Measurements from ENCODE around the gene TNFAIP8L2.

The TNFAIP8L2 gene

GRCh38 chr1:151135433-151136385 lies 20.7 kb upstream of the TNFAIP8L2 start:
- no peak overlapping the region for H3K4me3 ChIP-seq (ENCODE audit: low read depth, low read length)
- DNase-seq (ENCODE audit: low read depth, low spot score), result no peak
- in situ Hi-C loops (cut with HindIII; ENCODE audit: low sequenced_read_pairs), result no loop called here
- no peak for TF ChIP-seq CTCF (IDR thresholded peaks at IDR 0.05; ENCODE audit: low read depth, low read length)

GRCh38 chr1:151137789-151138188 lies 18.7 kb upstream of the TNFAIP8L2 start:
- TF ChIP-seq CTCF (IDR thresholded peaks at IDR 0.05; ENCODE audit: low read depth, low read length), result no peak
- DNase-seq (ENCODE audit: low read depth, low spot score), result no peak
- no peak overlapping the region for H3K4me3 ChIP-seq (ENCODE audit: low read depth, low read length)
- in situ Hi-C loops (cut with HindIII; ENCODE audit: low sequenced_read_pairs), result no loop called here

DNA sequence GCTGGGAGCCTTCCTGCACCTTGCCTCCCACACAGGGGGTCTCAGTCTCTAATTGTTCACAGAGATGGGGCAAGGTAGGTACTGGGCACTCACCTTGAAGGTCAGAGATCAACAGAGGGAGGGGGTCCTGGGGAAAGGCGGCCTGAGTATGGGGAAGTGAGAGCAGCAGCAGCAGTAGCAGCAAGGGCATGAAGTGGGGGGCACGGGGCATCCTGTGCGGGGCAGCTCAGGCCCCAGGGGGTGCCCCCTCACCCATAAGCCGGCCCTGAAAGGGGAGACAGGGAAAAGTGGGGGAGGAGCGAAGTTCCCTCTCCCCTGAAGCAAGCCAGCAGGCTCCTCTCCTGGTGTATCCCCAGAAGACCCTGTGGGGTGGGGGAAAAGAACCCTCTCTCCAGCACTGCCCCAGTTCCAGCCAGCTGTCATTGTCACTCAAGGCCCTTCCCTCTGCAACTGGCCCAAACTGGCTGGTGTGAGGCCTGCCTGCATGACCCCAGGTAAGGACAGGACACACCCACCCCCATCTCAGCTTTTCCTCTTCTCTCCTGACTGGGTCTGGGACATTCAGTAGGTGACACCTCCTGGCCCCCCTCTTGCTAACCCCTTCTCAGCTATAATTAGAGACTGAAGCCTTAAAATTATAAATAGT lies 13.9 kb upstream of the TNFAIP8L2 start:
- TF ChIP-seq CTCF (IDR thresholded peaks at IDR 0.05; ENCODE audit: low read depth, low read length), result no peak
- no peak overlapping the region for H3K4me3 ChIP-seq (ENCODE audit: low read depth, low read length)
- in situ Hi-C loops (cut with HindIII; ENCODE audit: low sequenced_read_pairs), result no loop called here
- no peak for DNase-seq (ENCODE audit: low read depth, low spot score)

GRCh38 chr1:151143057-151143435 lies 13.4 kb upstream of the TNFAIP8L2 start:
- H3K4me3 ChIP-seq (ENCODE audit: low read depth, low read length), result no peak overlapping the region
- no peak for TF ChIP-seq CTCF (IDR thresholded peaks at IDR 0.05; ENCODE audit: low read depth, low read length)
- DNase-seq (ENCODE audit: low read depth, low spot score), result no peak
- in situ Hi-C loops (cut with HindIII; ENCODE audit: low sequenced_read_pairs), result no loop called here

- no peak for TF ChIP-seq CTCF (IDR thresholded peaks at IDR 0.05; ENCODE audit: low read depth, low read length)
- H3K4me3 ChIP-seq (ENCODE audit: low read depth, low read length), result no peak overlapping the region
- no peak for DNase-seq (ENCODE audit: low read depth, low spot score)
- in situ Hi-C loops (cut with HindIII; ENCODE audit: low sequenced_read_pairs), result no loop called here
These were observed 12.5 kb upstream of the TNFAIP8L2 start for GRCh38 chr1:151143986-151144385.

GRCh38 chr1:151144474-151145303 lies 11.8 kb upstream of the TNFAIP8L2 start:
- in situ Hi-C loops (cut with HindIII; ENCODE audit: low sequenced_read_pairs), result no loop called here
- TF ChIP-seq CTCF (IDR thresholded peaks at IDR 0.05; ENCODE audit: low read depth, low read length), result no peak
- DNase-seq (ENCODE audit: low read depth, low spot score), result no peak
- H3K4me3 ChIP-seq (ENCODE audit: low read depth, low read length), result no peak overlapping the region

Data from astrocyte of the spinal cord (primary cell).